NCI-H1436 (cell line): ENCODE measurements around the gene EGR2.
"Not testable (repeated sequence)": the region's sequence is repeated elsewhere in the genome, so short reads cannot be mapped to it uniquely, and the experiment has no call there.

Experiments used
- DNase-seq: peaks from one replicate; lab custom pipeline; 2025; lab: John Stamatoyannopoulos, UW

EGR2 gene

DNA sequence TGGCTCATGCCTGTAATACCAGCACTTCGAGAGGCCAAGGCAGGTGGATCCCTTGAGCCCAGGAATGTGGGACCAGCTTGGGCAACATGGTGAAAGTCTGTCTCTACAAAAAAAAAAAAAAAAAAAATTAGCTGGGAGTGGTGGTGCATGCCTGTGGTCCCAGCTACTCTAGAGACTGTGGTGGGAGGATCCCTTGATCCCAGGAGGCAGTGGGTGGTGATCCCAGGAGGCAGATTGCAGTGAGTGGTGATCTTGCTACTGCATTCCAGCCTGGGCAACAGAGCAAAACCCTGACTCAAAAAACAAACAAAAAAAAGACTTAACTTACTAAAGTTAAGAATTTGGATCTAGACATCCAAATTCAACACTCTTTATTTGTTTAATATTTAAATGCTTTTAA is 21.9 kb downstream of the EGR2 start:
- no peak for DNase-seq

- no peak for DNase-seq
Measured at GRCh38 chr10:62792261-62792660, 23.9 kb downstream of the EGR2 start.

- no peak for DNase-seq
Measured at GRCh38 chr10:62790571-62790970, 25.6 kb downstream of the EGR2 start.

GRCh38 chr10:62790019-62790555 is 26.1 kb downstream of the EGR2 start:
- DNase-seq, result no peak

DNA sequence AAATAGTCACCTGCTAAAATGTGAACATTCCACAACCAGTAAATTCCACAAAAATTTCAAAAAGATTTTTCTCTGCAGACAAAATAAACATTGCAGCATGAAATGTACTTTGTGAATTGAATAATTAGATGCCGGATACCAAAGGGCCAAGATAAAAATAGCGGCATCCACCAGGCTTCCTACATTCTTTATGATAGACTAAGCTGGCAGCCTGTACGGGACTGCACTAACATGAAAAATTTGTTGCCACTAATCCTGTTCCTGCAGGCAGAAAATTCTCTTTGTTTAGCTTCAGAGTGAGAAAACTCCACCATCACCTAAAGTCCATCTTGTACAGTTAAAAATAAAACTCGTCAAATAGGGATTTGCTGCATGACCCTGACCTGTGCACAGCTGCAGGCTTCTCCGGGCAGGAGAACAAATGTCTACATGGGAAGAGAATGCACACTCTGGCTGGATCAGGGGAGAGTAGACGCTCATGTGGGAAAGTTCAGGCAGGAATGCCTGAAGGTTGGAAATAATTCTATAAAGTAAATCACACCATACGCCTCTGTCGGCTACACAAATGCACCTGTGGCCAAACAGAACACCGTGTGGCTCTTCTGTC is 27.2 kb downstream of the EGR2 start:
- DNase-seq, result no peak

GRCh38 chr10:62788285-62788684 is 27.9 kb downstream of the EGR2 start:
- DNase-seq, result not testable (repeated sequence)

GRCh38 chr10:62784537-62784936 is 31.6 kb downstream of the EGR2 start:
- not testable (repeated sequence) for DNase-seq

DNA sequence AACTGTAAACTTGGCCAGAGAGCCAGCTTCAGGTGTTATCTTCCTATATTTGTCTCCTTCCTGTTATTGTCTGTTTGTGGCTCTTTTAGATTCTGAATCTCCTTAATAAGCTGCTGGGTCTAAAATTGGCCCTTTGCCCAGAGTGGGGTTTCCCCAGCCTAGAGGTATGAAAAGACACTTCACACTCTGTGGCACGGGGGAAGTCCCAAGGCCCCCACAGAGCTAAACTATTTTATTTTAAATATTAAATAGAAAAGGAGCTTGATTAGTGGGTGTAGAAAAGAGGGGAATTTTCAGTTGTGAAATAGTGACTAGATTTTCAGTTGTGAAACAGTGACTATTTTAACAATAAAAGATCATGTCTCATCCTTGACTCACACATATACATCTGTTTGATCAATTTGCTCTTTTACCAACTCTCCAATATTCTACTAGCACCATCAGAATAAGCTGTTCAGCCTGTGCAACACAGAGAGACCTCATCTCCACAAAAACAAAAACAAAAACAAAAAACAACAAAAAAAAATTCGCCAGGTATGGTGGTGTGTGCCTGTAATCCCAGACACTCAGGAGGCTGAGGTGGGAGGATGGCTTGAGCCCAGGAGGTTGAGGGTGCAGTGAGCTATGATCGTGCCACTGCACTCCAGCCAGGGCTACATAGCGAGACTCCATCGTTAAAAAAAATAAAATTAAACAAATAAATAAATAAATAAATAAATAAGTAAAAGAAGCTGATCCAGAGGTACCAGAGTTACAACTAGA is 36.5 kb downstream of the EGR2 start:
- no peak for DNase-seq

DNA sequence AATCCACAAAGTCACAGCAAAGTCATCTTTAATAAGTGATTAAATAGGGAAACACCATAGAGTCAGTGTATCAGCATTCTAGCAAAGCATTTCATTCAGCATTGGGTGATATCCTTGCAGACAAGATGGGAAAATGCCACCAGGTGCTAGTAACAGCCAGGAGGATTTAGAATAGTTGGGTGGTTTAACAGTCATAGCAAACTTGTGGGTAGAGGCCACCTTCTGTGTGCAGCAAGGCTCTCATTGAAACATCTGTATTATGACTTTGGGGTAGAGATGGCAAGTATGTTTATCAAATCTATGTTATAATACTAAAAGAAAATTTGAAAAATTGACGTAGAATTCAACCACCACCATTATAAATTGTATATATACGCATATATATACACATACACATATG is 38.0 kb downstream of the EGR2 start:
- no peak for DNase-seq

DNA sequence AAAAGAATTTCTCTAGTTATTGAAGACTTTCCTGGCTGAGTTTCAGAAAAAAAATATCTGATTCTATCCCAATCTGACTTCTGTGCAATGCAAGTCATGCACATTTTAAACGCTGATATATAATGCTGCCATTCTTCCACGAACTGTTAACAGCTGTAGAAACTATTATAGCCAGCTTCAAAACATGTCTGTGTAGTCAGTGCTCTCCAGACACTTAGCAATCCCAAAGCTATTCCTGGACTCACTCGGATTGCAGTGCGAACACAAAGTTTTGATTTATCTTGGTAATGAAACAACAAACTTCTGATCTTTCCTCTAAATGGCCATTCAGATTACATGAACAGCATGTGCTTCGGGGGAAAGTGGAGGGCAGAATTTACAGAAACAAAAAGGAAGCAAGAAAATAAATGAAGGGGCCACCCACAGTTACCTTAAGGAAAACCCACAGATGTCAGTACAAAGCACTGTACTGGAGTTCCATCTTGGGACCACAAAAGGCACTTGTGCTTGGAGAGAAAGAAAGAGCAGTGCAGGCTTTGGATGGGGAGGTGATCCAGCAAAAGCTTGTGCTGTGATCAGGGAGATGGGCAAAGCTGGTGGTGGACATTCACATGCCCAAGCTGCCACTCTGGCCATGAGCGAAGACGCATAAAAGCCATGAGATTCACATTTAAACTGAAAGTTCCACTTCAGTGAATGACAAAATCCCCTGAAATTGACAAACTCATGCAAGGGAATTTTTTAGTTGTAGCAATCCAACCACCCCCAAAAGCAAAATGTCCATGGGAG is 43.8 kb downstream of the EGR2 start:
- no peak for DNase-seq

DNA sequence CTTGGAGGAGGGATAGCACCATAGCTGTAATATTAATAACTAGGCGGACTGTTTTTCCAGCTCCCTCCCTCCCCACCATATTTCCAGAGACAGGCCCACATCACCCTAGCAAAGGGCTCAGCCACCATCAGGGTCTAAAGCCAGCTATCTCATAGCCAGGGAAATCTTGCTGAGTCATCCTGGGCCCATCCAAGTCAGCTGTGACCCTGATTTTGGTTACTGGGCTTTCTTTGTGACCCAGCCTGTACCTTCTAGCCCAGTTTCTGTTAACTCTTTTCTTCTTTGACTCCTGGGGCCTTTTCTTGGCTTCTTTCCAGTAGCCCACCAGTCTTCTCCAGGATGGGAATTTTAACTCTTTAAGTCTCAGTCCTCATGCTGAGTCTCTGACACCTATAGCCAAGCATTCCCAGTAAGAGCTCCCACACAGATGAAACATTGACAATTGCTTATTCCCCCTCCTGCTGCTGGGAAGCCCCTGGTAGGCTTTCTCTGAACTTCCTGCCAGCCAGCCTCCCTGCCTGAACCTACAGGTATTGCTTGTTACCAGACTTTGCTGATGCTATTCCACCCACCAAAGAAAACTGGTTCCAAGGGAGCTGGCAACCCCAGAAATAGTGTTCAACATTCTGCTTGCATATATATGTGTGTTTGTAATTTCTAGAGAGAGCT is 46.5 kb downstream of the EGR2 start:
- DNase-seq, result no peak

DNA sequence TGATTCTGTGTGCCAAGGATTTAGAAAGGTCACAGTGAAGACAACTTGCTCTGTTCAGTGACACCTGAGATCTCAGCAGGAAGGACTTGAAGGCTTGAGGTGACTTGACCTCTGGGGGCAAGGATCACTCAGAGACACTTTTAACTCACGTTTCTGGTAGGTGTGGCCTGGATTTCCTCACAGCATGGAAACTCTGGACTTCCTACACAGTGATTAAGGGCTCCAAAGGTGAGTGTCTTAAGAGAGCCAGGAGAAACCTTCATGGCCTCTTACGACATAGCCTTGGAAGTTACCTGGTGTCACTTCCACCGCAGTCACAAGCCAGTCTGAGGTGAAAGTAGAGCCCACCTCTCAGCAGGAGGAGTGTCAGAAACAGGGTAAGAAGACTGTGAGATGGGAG is 49.8 kb downstream of the EGR2 start:
- no peak for DNase-seq

GRCh38 chr10:62765726-62766125 is 50.4 kb downstream of the EGR2 start:
- DNase-seq, result no peak

DNA sequence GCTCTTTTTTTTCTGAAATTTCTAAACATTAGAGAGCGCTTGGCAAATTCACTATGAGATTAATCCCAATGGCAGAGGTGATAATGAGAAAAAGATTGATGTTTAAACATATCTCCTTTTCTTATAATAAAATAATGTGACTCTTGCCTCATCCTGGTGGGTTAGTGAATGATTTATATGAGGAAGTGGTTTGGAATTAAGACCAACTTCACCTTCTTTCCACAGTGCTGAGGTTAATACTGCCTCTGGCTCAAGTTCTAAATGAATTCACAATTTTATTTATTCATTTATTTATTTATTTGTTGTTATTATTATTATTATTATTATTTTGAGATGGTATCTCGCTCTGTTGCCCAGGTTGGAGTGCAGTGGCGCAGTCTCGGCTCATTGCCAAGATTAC is 52.2 kb downstream of the EGR2 start:
- DNase-seq, result no peak

GRCh38 chr10:62763155-62763554 is 53.0 kb downstream of the EGR2 start:
- no peak for DNase-seq
